GM12878 (cell line): ENCODE data around the gene FLT3LG. TPM values are rescaled to one million over a fixed set of nuclear protein-coding genes. Genes with fewer than 3 reads are reported as not detected.

Source experiments
- ATAC-seq: fragments of 200-7000 bp; cut with Tn5 transposase; 3 replicates; pipeline ENCODE4 v1.9.1; 2020; ENCODE audit warnings: mild to moderate bottlenecking, moderate library complexity
- BruUV-seq: library from RNA; stranded (reverse); fragments of 400-500 nt; replicated peaks from 2 replicates; lab custom pipeline; 2021; lab: Mats Ljungman, UMichigan
- CTCF ChIA-PET: fragments of 300-600 bp; sonication (Branson Sonifier 250); formaldehyde crosslinking; extraction: SDS; loops from one replicate; lab custom pipeline; 2021; ENCODE audit warnings: inconsistent platforms; lab: Yijun Ruan, JAX
- POLR2A ChIA-PET: fragments of 350-600 bp; formaldehyde crosslinking; extraction: SDS; loops from one replicate; lab custom pipeline; 2021; ENCODE audit warnings: inconsistent platforms; lab: Charles Lee
- RAD21 ChIA-PET: fragments of 300-600 bp; sonication (Branson Sonifier 250); formaldehyde crosslinking; loops from one replicate; lab custom pipeline; 2023; ENCODE audit warnings: antibody characterized with exemption; ENCODE audit not compliant: unreplicated experiment; lab: Charles Lee
- SMC1A ChIA-PET: fragments of 300-600 bp; sonication (Branson Sonifier 250); formaldehyde crosslinking; loops from one replicate; lab custom pipeline; 2023; ENCODE audit not compliant: unreplicated experiment, uncharacterized antibody; lab: Charles Lee
- DNase-seq: peaks from one replicate; pipeline ENCODE4 v3.0.0-alpha.2; 2011; ENCODE audit warnings: low read depth, low spot score
- FAIRE-seq: peaks from 3 replicates; lab custom pipeline; 2011; peaks lifted over from hg19 to GRCh38; lab: Jason Lieb, UNC
- H2AFZ ChIP-seq: 2 replicates; pipeline ENCODE4 v1.6.0; 2011; ENCODE audit warnings: low read depth, low read length, control low read depth; ENCODE audit not compliant: control insufficient read depth
- H3K27ac ChIP-seq: 2 replicates; pipeline ENCODE4 v1.5.1; 2011; ENCODE audit warnings: control low read depth; ENCODE audit not compliant: control insufficient read depth, insufficient read depth
- H3K27me3 ChIP-seq, 2 experiments: replicated peaks in 1 of 2; 2 replicates each; pipeline versions ENCODE4 v1.6.0 to v1.6.1; 2011; ENCODE audit warnings: low read length in 1 of 2; ENCODE audit not compliant: control insufficient read depth in 2 of 2, insufficient read depth in 2 of 2
- H3K36me3 ChIP-seq, 2 experiments: 2 replicates each; pipeline ENCODE4 v1.5.1; 2011; ENCODE audit warnings: low read length in 1 of 2; ENCODE audit not compliant: control insufficient read depth in 2 of 2, insufficient read depth in 2 of 2
- H3K4me1 ChIP-seq: 2 replicates; pipeline ENCODE4 v1.6.1; 2011; ENCODE audit warnings: mild to moderate bottlenecking, low read length, moderate library complexity, mixed read lengths; ENCODE audit not compliant: control insufficient read depth, insufficient read depth
- H3K4me2 ChIP-seq: 2 replicates; pipeline ENCODE4 v1.6.0; 2011; ENCODE audit warnings: control low read depth; ENCODE audit not compliant: control insufficient read depth, insufficient read depth
- H3K4me3 ChIP-seq: fragments of 200-600 bp; sonication (generic); 2 replicates; pipeline ENCODE4 v1.5.1; 2016
- H3K79me2 ChIP-seq: 2 replicates; pipeline ENCODE4 v1.6.0; 2011; ENCODE audit warnings: low read length; ENCODE audit not compliant: control insufficient read depth, insufficient read depth
- H3K9ac ChIP-seq: 2 replicates; pipeline ENCODE4 v1.8.0; 2011; ENCODE audit warnings: low read length, control low read depth, mixed read lengths; ENCODE audit not compliant: control insufficient read depth, insufficient read depth
- H3K9me3 ChIP-seq: replicated peaks from 3 replicates; pipeline ENCODE4 v1.5.1; 2011; ENCODE audit warnings: mild to moderate bottlenecking, low read length; ENCODE audit not compliant: control insufficient read depth, insufficient read depth
- H4K20me1 ChIP-seq: 2 replicates; pipeline ENCODE4 v1.6.0; 2011; ENCODE audit not compliant: control insufficient read depth, insufficient read depth
- ATF3 ChIP-seq: IDR thresholded peaks from 2 replicates; pipeline ENCODE4 v1.6.1; 2011; ENCODE audit warnings: low read depth, mild to moderate bottlenecking, low read length, moderate library complexity, borderline replicate concordance; ENCODE audit errors: extremely low read depth
- CHD4 ChIP-seq: fragments of 200-600 bp; sonication (generic); IDR thresholded peaks from 2 replicates; pipeline ENCODE4 v1.6.1; 2016; ENCODE audit warnings: mild to moderate bottlenecking
- CTCF ChIP-seq, 3 experiments: IDR thresholded peaks in 2 of 3; conservative IDR thresholded peaks in 1 of 3; 2 replicates each; pipeline ENCODE4 v1.5.1; 2011; ENCODE audit warnings: low read depth in 3 of 3, low read length in 3 of 3, mild to moderate bottlenecking in 3 of 3, control low read depth in 2 of 3, moderate library complexity in 2 of 3, inconsistent platforms in 1 of 3, mixed read lengths in 1 of 3; ENCODE audit not compliant: control insufficient read depth in 2 of 3, insufficient read depth in 1 of 3; ENCODE audit errors: extremely low read depth in 1 of 3
- HSF1 ChIP-seq: fragments of 150-350 bp; IDR thresholded peaks from 2 replicates; pipeline ENCODE4 v1.6.1; 2014; ENCODE audit warnings: mild to moderate bottlenecking, low read depth, low read length
- KAT2A ChIP-seq: conservative IDR thresholded peaks from 2 replicates; pipeline ENCODE4 v1.6.1; 2011; ENCODE audit warnings: low read depth, low read length; ENCODE audit not compliant: control insufficient read depth
- KDM1A ChIP-seq: fragments of 200-600 bp; sonication (generic); IDR thresholded peaks from 2 replicates; pipeline ENCODE4 v1.6.1; 2016; ENCODE audit warnings: borderline replicate concordance
- MEF2A ChIP-seq: IDR thresholded peaks from 2 replicates; pipeline ENCODE4 v1.6.1; 2011; ENCODE audit warnings: low read depth, mild to moderate bottlenecking, low read length, moderate library complexity; ENCODE audit not compliant: insufficient read depth
- MTA2 ChIP-seq: fragments of 450-650 bp; IDR thresholded peaks from 2 replicates; pipeline ENCODE4 v1.6.1; 2016; ENCODE audit warnings: low read depth, mild to moderate bottlenecking, moderate library complexity
- NFXL1 ChIP-seq: fragments of 450-650 bp; IDR thresholded peaks from 2 replicates; pipeline ENCODE4 v1.6.1; 2017; ENCODE audit warnings: antibody characterized with exemption, mild to moderate bottlenecking, borderline replicate concordance
- PML ChIP-seq: IDR thresholded peaks from 2 replicates; pipeline ENCODE4 v1.6.1; 2012; ENCODE audit warnings: low read length, inconsistent platforms
- STAT3 ChIP-seq: IDR thresholded peaks from 2 replicates; pipeline ENCODE4 v1.6.1; 2011; ENCODE audit warnings: low read depth, low read length, improper control_type of control experiment
- TCF12 ChIP-seq: IDR thresholded peaks from 2 replicates; pipeline ENCODE4 v1.6.1; 2011; ENCODE audit warnings: low read depth, mild to moderate bottlenecking, low read length
- ZNF687 ChIP-seq: fragments of 450-650 bp; IDR thresholded peaks from 2 replicates; pipeline ENCODE4 v1.6.1; 2017; ENCODE audit warnings: mild to moderate bottlenecking, moderate library complexity
- WGBS: methylation state at CpG from one replicate; pipeline ENCODE4 v1.1.6; 2016; ENCODE audit warnings: low lambda C conversion rate; ENCODE audit not compliant: insufficient replicate concordance, insufficient coverage; ENCODE audit errors: missing lambda C conversion rate; 5-methylcytosine and 5-hydroxymethylcytosine counted together
- in situ Hi-C: fragments of 300-500 bp; cut with MboI; formaldehyde crosslinking; loops from 9 replicates; pipeline ENCODE4 v1.14.3; 2018; ENCODE audit warnings: mixed read lengths
- intact Hi-C: fragments of 100-400 bp; cut with micrococcal nuclease; formaldehyde crosslinking; loops from one replicate; pipeline ENCODE4 v1.14.2; 2022; ENCODE audit not compliant: unreplicated experiment
- polyA plus RNA-seq, 11 experiments: library from polyadenylated mRNA; depleted of rRNA in 4 of 11; unstranded in 6 of 11; stranded (reverse) in 5 of 11; fragments of >200 nt; fragmentation: Nextera tagmentation in 4 of 11; fragmentation: Illumina TruSeq in 1 of 11; extraction: Ambion mirVana in 4 of 11; extraction: Trizol in 1 of 11; gene quantifications; 1 replicate in 1 of 11; 2 replicates in 10 of 11; pipeline versions ENCODE4 v1.2.1 to v1.2.3, GENCODE V29; 2011 to 2016; ENCODE audit warnings: inconsistent platforms in 2 of 11, missing spikeins in 2 of 11, low read depth in 1 of 11
- total RNA-seq, 4 experiments: library from RNA; depleted of rRNA in 3 of 4; stranded (reverse); fragments of >200 nt in 3 of 4; fragmentation: Illumina TruSeq in 1 of 4; extraction: Trizol in 1 of 4; gene quantifications; 2 replicates each; pipeline versions ENCODE4 v1.2.1 to v1.2.3, GENCODE V29; 2013 to 2021

FLT3LG gene
- total and polyA plus RNA-seq, 10 of the 15 experiments (the other 5 are each of a cell fraction or from before 2014, with no cell fraction given) = 0.68 to 13.1 (median 4.3) TPM

- ATAC-seq (no peak), DNase-seq (no peak), FAIRE-seq (no peak)
- ChIA-PET POLR2A (interaction anchor here (1.1 to 1.5 kb wide), 2 partner anchors 29 to 51 kb away, joined by 3 to 4 read pairs; no protein-coding TSS in a partner anchor), CTCF (interaction anchor here (0.8 to 4.9 kb wide), 6 partner anchors 25 to 217 kb away, joined by 3 to 47 read pairs (median 6); no protein-coding TSS in a partner anchor), SMC1A (interaction anchor here (0.6 to 1.9 kb wide), 4 partner anchors 28 to 216 kb away, joined by 3 to 5 read pairs (median 4); no protein-coding TSS in a partner anchor), RAD21 (interaction anchor here (1.0 to 1.8 kb wide), 3 partner anchors 33 to 200 kb away, joined by 3 to 15 read pairs (median 3); partner anchors contain the start of gene SCAF1)
- Histone ChIP-seq H3K79me2 (no peaks in the 10 kb centered on the region), H4K20me1 (no peaks in the 10 kb centered on the region), H3K36me3 (peaks cover 0 to 3% of the 10 kb centered on the region in 2 experiments; a peak in 1 of 4 replicates), H2AFZ (no peak overlapping the region), H3K4me1 (no peaks in the 10 kb centered on the region), H3K27me3 (peaks cover 9 to 24% of the 10 kb centered on the region in 2 experiments), H3K4me3 (no peak overlapping the region), H3K4me2 (no peak overlapping the region; the same call in 1 of the 2 replicates), H3K27ac (no peak overlapping the region), H3K9me3 (no peaks in the 10 kb centered on the region), H3K9ac (no peak overlapping the region)
- intact Hi-C loops = no loop called here
- in situ Hi-C loops = no loop called here
- TF ChIP-seq HSF1 = no peak
- TF ChIP-seq ZNF687 = no peak
- no peak for TF ChIP-seq KDM1A
- no peak for TF ChIP-seq CTCF (IDR thresholded peaks at IDR 0.05 in 2 of 3, conservative IDR thresholded peaks at IDR 0.05 in 1 of 3; ENCODE audit: control insufficient read depth in 2 of 3, extremely low read depth in 1 of 3, insufficient read depth in 1 of 3, low read depth in 3 of 3, low read length in 3 of 3)
- no peak for TF ChIP-seq STAT3
- no peak for TF ChIP-seq NFXL1
- no peak for TF ChIP-seq MEF2A
- no peak for TF ChIP-seq KAT2A
- no peak for TF ChIP-seq CHD4
- no peak for TF ChIP-seq ATF3
- no peak for TF ChIP-seq TCF12
- no peak for TF ChIP-seq PML
- TF ChIP-seq MTA2 = no peak
- BruUV-seq = no TSS peak
- 69% methylated on average over 13 of the region's 14 CpGs for WGBS
These were observed 32.1 kb upstream of the FLT3LG start for GRCh38 chr19:49441960-49442350.
